ENCODE data around the gene CFAP65. TPM values are rescaled to one million over a fixed set of nuclear protein-coding genes. Genes with fewer than 3 reads are reported as not detected.

The CFAP65 gene
- polyA plus RNA-seq, 4 donors: 0.24 to 0.73 (median 0.34) TPM

- DNase-seq (ENCODE audit: low read depth in 4 of 4, low spot score in 2 of 4): no peak
Measured at GRCh38 chr2:218995972-218996711, 45.2 kb downstream of the CFAP65 start.

- no peak for DNase-seq (ENCODE audit: low read depth in 4 of 4, low spot score in 2 of 4)
Measured at GRCh38 chr2:218995561-218995960, 45.8 kb downstream of the CFAP65 start.

- no peak for DNase-seq (ENCODE audit: low read depth in 4 of 4, low spot score in 2 of 4)
Measured at GRCh38 chr2:218993345-218994315, 47.7 kb downstream of the CFAP65 start, which contains the start of gene CRYBA2. TSS of gene CRYBA2 (minus strand) at chr2:218993422. CDS start at chr2:218993176, 246 bp downstream.

- DNase-seq (ENCODE audit: low read depth in 4 of 4, low spot score in 2 of 4): no peak
Measured at GRCh38 chr2:218992703-218993344, 48.5 kb downstream of the CFAP65 start.

GRCh38 chr2:218992196-218992595 lies 49.1 kb downstream of the CFAP65 start:
- no peak for DNase-seq (ENCODE audit: low read depth in 4 of 4, low spot score in 2 of 4)

- DNase-seq (ENCODE audit: low read depth in 4 of 4, low spot score in 2 of 4): no peak
Measured at GRCh38 chr2:218991674-218992168, 49.6 kb downstream of the CFAP65 start.

GRCh38 chr2:218990612-218991011 lies 50.7 kb downstream of the CFAP65 start:
- no peak for DNase-seq (ENCODE audit: low read depth in 4 of 4, low spot score in 2 of 4)

GRCh38 chr2:218990052-218990451 lies 51.3 kb downstream of the CFAP65 start:
- no peak for DNase-seq (ENCODE audit: low read depth in 4 of 4, low spot score in 2 of 4)

GRCh38 chr2:218988650-218989049 lies 52.7 kb downstream of the CFAP65 start:
- no peak for DNase-seq (ENCODE audit: low read depth in 4 of 4, low spot score in 2 of 4)

- no peak for DNase-seq (ENCODE audit: low read depth in 4 of 4, low spot score in 2 of 4)
Measured at GRCh38 chr2:218988164-218988563, 53.2 kb downstream of the CFAP65 start.

- DNase-seq (ENCODE audit: low read depth in 4 of 4, low spot score in 2 of 4): no peak
Measured at GRCh38 chr2:218986148-218986761, 55.1 kb downstream of the CFAP65 start.

- no peak for DNase-seq (ENCODE audit: low read depth in 4 of 4, low spot score in 2 of 4)
Measured at GRCh38 chr2:218985325-218986091, 55.8 kb downstream of the CFAP65 start.

- DNase-seq (ENCODE audit: low read depth in 4 of 4, low spot score in 2 of 4): no peak
Measured at GRCh38 chr2:218985021-218985324, 56.3 kb downstream of the CFAP65 start, which contains the start of gene FEV. TSS of gene FEV (minus strand) at chr2:218985184. CDS start at chr2:218985075, 109 bp downstream.

GRCh38 chr2:218984239-218985020 lies 56.9 kb downstream of the CFAP65 start:
- no peak for DNase-seq (ENCODE audit: low read depth in 4 of 4, low spot score in 2 of 4)

- no peak for DNase-seq (ENCODE audit: low read depth in 4 of 4, low spot score in 2 of 4)
Measured at GRCh38 chr2:218983934-218984238, 57.4 kb downstream of the CFAP65 start.

GRCh38 chr2:218983263-218983933 lies 57.9 kb downstream of the CFAP65 start:
- DNase-seq (ENCODE audit: low read depth in 4 of 4, low spot score in 2 of 4): no peak

GRCh38 chr2:218982586-218983262 lies 58.6 kb downstream of the CFAP65 start:
- DNase-seq (ENCODE audit: low read depth in 4 of 4, low spot score in 2 of 4): no peak

All from left renal cortex interstitium (tissue), 4 donors.